Measurements from ENCODE around the gene CS.
"Not testable (repeated sequence)": the region's sequence is repeated elsewhere in the genome, so short reads cannot be mapped to it uniquely, and the experiment has no call there.

Gene CS

DNA sequence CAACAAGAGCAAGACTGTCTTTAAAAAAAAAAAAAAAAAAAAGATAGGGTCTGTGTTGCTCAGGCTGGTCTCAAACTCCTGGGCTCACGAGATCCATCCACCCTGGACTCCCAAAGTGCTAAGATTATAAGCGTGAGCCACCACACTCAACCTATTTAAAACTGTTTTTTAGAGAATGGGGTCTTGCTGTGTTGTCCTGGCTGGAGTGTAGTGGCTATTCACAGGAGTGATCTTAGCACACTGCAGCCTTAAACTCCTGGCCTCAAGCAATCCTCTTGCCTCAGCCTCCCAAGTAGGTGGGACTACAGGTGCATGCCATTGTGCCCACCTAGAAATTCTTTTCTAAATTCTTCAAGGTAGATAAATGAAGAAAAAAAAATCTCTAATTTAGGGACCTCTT, 25.8 kb downstream of the CS start:
- DNase-seq, result no peak

DNA sequence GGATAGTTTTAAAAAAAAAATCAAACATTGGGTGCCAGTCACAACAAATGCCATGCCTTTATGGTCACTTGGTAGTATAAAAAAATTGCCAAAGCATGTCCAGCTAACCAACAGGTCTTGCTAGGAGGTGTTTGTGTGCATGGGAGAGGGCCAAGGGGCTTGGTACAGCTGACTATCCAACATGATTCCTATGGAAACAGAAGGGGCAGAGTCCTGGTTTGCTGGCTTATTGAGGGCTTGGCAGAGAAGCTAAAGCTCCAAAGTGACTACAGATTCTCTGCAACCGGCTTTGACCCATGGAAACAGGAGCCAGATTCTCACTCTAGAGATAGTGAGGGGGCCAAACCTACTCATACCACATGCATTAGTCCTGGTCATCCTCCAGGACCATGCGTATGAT, 27.7 kb downstream of the CS start:
- not testable (repeated sequence) for DNase-seq

DNA sequence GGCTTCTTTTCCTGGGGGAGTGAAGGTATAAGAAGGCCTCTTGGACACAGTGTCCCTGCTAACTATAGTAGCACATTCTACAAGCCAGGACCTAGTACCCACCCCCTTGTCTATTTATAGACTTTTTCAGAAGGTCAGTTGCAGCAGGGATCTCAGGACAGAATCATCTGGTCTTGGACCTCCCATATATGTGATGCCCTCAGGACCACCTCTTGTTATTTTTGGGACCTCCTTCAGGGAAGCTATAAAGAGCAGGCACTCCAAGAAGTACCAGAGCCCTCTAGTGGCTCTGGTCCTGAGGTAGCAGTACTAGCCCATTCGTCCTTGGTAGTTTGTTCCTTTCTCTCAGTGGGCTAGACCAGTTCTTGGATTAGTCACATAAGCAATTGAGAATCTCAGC, 29.1 kb downstream of the CS start:
- no peak for DNase-seq

DNA sequence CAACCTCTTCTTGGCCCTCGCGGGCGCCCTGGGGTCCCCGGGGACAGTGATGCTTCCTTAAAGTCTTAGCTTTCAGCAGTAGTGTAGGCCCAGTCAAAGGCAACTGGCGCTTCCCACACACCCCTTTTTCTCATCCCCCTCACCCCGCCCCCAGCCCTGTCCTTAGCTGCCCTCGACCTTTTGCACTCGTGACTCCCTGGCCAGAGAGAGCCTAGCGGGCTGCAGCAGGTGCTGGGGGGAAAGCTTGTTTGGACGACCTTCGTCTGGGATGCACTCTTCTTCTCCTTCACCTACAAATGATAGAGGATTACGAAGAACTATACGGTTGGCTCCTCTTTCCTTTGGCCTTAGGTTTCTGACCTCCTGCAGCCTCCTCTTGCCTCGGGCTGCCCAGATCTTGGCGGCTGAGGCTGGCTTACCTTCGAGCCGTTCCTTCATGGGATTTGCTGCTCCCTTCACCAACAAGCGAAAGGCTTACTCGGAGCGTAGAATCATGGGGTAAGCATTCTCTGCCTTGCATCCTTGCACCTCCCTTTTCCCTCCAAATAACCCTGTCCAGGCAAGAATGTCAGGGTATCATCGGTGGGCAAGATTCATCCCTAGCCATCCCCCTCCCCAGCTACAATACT, 32.6 kb downstream of the CS start:
- no peak for DNase-seq

GRCh38 chr12:56266693-56267442, 33.3 kb downstream of the CS start, which contains the start of gene COQ10A:
TSS of gene COQ10A (plus strand) at chr12:56266942. CDS start at chr12:56267119, 177 bp downstream.
- peak; percentile 63 to 78 (median 74) for DNase-seq

- not testable (repeated sequence) for DNase-seq
These were observed 34.0 kb downstream of the CS start for GRCh38 chr12:56266068-56266692.

DNA sequence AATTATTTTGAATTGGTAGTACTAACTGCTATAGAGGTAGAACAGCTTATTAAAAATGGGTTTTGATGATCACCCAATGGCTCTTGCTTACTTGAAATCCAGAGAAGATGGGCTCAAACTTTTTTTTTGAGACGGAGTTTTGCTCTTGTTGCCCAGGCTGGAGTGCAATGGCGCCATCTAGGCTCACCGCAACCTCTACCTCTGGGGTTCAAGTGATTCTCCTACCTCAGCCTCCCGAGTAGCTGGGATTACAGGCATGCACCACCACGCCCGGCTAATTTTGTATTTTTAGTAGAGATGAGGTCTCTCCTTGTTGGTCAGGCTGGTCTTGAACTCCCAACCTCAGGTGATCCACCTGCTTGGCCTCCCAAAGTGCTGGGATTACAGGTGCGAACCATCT, 37.2 kb downstream of the CS start:
- DNase-seq, result not testable (repeated sequence)

- DNase-seq, result no peak
These were observed 38.5 kb downstream of the CS start for GRCh38 chr12:56261503-56262232.

- DNase-seq, result no peak
These were observed 39.2 kb downstream of the CS start for GRCh38 chr12:56260921-56261320.

DNA sequence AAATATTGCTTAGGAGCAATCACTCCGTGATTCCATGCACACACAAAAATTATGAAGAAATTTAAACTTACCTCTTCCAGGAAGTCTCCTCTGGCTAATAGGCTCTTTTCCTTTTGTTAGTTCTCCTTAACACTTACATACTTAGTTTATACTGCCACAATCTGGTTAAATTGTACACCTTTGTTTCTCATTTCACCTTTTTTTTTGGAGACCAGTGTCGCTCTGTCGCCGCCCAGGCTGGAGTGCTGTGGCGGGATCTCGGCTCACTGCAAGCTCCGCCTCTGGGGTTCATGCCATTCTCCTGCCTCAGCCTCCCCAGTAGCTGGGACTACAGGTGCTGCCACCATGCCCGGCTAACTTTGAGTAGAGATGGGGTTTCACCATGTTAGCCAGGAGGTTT, 39.8 kb downstream of the CS start:
- no peak for DNase-seq

DNA sequence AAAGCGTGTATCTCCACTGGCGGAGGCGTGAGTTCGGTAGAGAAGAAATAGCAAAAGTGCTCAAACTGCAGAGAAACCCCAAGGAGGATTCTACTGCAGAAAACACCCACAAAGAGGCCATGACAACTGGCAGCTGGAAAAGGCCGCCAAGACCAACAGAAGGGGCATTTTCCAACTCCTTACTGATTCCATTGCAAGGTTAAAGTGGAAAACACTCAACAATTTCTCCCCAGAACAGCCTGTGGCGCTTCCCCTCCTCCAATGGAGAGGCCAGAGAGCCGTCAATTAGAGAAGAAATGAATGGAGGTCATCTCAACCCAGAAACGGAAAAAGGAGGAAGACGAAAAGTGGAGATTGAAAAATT, 41.3 kb downstream of the CS start:
- no peak for DNase-seq

DNA sequence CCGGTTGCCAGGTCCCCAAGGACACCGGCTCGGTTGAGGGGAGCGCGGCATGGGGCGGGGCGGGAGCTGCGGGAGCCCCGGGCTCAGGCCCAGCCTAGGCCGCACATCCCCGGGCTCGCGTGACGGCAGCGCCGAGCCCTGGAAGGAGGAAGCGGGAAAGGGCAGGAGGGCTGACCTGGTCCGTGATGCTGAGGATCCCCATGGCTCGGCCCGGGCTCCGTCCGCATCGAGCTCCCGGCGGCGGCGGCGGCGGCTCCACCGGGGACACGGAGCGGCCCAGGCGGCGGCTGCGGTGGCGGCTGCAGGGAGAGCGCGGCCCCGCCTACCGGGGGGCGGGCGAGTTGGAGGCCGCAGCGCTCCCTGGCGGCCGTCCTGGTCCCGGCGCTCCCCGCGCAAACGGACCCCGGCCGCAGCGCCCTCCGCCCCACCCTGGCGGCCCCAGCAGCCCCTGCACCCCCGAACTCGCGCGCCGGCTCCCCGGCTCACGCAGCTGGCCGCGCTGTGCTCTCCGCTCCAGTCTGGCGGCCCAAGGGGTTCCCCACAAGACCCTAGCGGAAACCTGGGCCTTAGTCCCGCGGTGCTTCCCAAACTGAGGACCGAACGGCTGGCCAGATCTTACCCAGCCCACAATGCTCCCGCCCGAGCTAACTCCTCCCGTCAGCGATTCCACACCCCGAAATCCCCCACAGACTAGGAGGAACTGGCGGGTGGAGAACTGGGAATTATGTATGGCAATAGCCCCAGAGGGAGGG, 41.9 kb downstream of the CS start, which contains the start of gene ANKRD52:
Gene ANKRD52 (minus strand): TSS at position 317 of the 752 bp plus-strand sequence. CDS start 115 bp downstream, at position 202.
- peak; percentile 61 to 73 (median 68) for DNase-seq

DNA sequence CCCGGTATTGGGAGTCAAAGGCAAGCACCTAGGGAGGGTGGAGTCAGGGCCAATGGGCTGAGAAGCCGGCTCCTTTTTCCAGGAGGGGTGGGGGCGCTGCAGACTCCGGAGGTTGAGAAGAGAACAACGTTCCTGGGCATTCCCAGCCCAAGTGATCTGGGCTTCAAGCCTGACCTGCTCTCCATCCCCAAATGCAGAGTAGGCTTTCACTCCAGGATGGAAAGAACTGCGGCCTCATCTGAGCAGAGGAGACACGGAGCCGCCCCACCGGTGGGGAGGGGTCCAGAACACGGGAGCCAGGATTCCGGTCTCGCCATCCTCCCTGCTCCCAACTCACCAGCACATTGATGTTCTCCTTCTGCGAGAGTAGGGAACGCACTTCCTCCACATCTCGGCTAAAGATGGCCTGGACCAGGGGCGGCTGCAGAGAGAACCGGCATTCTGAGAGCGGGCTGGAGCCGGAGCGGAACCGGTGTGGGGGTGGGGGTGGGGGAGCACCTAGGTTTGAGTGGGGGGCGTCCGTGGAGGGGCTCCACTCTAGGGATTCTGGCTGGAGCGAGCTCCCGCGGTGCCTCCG, 42.6 kb downstream of the CS start:
- no peak for DNase-seq

- no peak for DNase-seq
These were observed 43.1 kb downstream of the CS start for GRCh38 chr12:56257071-56257470.

DNA sequence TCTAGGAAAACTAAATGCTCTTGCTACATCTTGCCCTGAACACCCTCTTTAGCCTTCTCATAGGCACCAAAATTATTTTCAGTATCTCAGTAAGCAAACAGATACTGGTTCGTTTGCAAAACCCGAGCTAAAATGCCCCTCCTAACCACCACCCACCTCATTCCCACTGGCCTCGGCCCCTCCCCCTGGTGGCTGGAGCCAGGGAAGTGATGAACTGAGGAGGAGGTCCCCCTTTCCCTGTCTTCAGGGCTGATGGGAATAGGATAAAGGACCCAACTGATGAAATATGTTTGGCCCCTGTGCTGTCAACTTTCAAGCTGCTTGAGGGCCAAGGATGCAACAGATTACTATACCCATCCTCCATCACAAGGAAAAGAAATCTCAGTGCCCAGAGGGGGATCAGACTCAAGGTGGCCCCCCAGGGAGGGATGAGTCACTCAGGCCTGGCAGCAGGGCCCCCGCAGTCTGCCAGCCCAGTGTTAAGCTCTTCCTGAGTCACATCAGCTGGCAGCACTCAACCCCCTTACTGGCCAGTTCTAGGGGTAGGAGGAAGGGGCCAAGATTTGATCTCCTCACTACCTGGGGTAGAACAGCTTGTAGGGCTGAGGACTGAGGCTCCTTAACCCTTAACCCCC, 43.7 kb downstream of the CS start:
- no peak for DNase-seq

GRCh38 chr12:56255671-56256070, 44.5 kb downstream of the CS start:
- DNase-seq, result no peak

DNA sequence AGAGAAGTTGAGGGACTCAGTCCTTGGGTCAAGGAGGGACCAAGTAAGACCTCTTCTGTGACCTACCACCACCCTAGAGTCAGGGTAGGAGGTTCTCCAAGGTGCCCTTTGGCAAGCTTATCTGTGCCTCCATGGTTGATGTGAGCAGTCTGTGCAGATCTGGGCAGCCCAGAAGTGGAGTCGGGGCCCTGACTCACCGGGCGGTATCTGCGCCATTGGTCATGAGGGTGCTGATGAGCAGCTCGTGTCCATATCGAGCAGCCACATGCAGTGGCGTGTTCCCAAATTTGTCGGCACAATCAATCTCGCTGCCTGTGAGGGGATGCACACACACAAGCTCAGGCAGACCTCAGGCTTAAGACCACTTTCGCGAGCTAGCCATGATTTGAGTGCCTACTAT, 47.0 kb downstream of the CS start:
- no peak for DNase-seq

- no peak for DNase-seq
These were observed 47.5 kb downstream of the CS start for GRCh38 chr12:56252649-56253048.

- DNase-seq, result no peak
These were observed 51.4 kb downstream of the CS start for GRCh38 chr12:56248711-56249110.

DNA sequence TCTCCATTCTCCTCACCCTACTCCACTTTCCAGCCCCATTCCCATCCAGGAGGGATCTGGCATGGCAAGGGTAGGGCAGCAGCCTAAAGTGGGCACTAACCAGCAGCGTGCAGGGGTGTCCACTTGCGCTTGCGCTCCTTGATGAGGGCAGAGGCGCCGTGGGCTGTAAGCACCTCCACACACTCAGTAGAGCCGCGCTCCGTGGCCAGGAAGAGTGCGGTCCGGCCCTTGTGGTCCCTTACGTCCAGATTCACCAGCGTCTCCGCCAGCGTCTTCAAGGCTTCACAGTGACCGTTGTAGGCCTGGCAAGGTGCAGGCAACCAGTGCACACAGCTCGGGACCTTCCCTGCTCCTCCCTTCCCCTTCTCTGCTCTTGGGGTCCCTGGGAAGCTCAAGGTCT, 52.2 kb downstream of the CS start:
- no peak for DNase-seq

GRCh38 chr12:56244494-56244893, 55.6 kb downstream of the CS start:
- no peak for DNase-seq

GRCh38 chr12:56243731-56244181, 56.4 kb downstream of the CS start:
- no peak for DNase-seq

Data from activated CD4-positive, CD25-positive, alpha-beta regulatory T cell (primary cell).